GM23338 (cell line): Measurements from ENCODE around the gene RPTOR. TPM values are rescaled to one million over a fixed set of nuclear protein-coding genes. Genes with fewer than 3 reads are reported as not detected.

Source experiments
- ATAC-seq: fragments of 200-7000 bp; cut with Tn5 transposase; 3 replicates; pipeline ENCODE4 v1.9.1; 2020
- DNase-seq: peaks from one replicate; pipeline ENCODE4 v3.0.0-alpha.2; 2015; ENCODE audit warnings: low spot score
- H2AFZ ChIP-seq: fragments of 200-600 bp; sonication (generic); 2 replicates; pipeline ENCODE4 v1.8.0; 2016; ENCODE audit warnings: antibody characterized with exemption, mild to moderate bottlenecking, moderate library complexity
- H3F3A ChIP-seq: fragments of 200-600 bp; sonication (generic); replicated peaks from 2 replicates; pipeline ENCODE4 v1.8.0; 2017; ENCODE audit warnings: antibody characterized with exemption, mixed run types, low read depth
- H3K27ac ChIP-seq: fragments of 200-600 bp; sonication (generic); 2 replicates; pipeline ENCODE4 v1.6.1; 2016; ENCODE audit warnings: low read depth
- H3K27me3 ChIP-seq: fragments of 200-600 bp; sonication (generic); 2 replicates; pipeline ENCODE4 v1.8.0; 2016; ENCODE audit warnings: mild to moderate bottlenecking, mixed run types, moderate library complexity; ENCODE audit not compliant: insufficient read depth
- H3K36me3 ChIP-seq: fragments of 200-600 bp; sonication (generic); 2 replicates; pipeline ENCODE4 v1.8.0; 2016; ENCODE audit warnings: mild to moderate bottlenecking; ENCODE audit not compliant: insufficient read depth
- H3K4me1 ChIP-seq: fragments of 200-600 bp; sonication (generic); 2 replicates; pipeline ENCODE4 v1.8.0; 2016; ENCODE audit warnings: mild to moderate bottlenecking, moderate library complexity; ENCODE audit not compliant: insufficient read depth
- H3K4me2 ChIP-seq: fragments of 200-600 bp; sonication (generic); 2 replicates; pipeline ENCODE4 v1.7.1; 2017; ENCODE audit warnings: mixed run types
- H3K4me3 ChIP-seq: fragments of 200-600 bp; sonication (generic); 2 replicates; pipeline ENCODE4 v1.6.1; 2016; ENCODE audit warnings: mixed run types
- H3K79me2 ChIP-seq: fragments of 200-600 bp; sonication (generic); replicated peaks from 2 replicates; pipeline ENCODE4 v1.8.0; 2017; ENCODE audit warnings: mild to moderate bottlenecking; ENCODE audit not compliant: insufficient read depth
- H3K9me2 ChIP-seq: fragments of 200-600 bp; sonication (generic); 2 replicates; pipeline ENCODE4 v1.8.0; 2017; ENCODE audit not compliant: insufficient read depth
- H4K20me1 ChIP-seq: fragments of 200-600 bp; sonication (generic); replicated peaks from 2 replicates; pipeline ENCODE4 v1.8.0; 2017; ENCODE audit warnings: mild to moderate bottlenecking; ENCODE audit not compliant: insufficient read depth
- H3K27ac Mint-ChIP-seq: 2 replicates; pipeline ENCODE4 v1.8.0; 2020; ENCODE audit warnings: inconsistent platforms, mild to moderate bottlenecking, moderate library complexity, mixed read lengths
- H3K27me3 Mint-ChIP-seq: 3 replicates; pipeline ENCODE4 v1.8.0; 2022; ENCODE audit warnings: low read depth, mild to moderate bottlenecking, moderate library complexity, mixed read lengths, inconsistent platforms; ENCODE audit not compliant: insufficient read depth, poor library complexity
- H3K36me3 Mint-ChIP-seq: 3 replicates; pipeline ENCODE4 v1.8.0; 2021; ENCODE audit warnings: low read depth, mild to moderate bottlenecking, inconsistent platforms, moderate library complexity, mixed read lengths
- H3K4me1 Mint-ChIP-seq: 3 replicates; pipeline ENCODE4 v1.8.0; 2020; ENCODE audit warnings: mild to moderate bottlenecking, inconsistent platforms, mixed read lengths
- H3K4me3 Mint-ChIP-seq: 3 replicates; pipeline ENCODE4 v1.8.0; 2021; ENCODE audit warnings: moderate library complexity, mild to moderate bottlenecking, inconsistent platforms, mixed read lengths
- H3K9me3 Mint-ChIP-seq: 3 replicates; pipeline ENCODE4 v1.8.0; 2020; ENCODE audit warnings: moderate library complexity, mild to moderate bottlenecking, inconsistent platforms, mixed read lengths
- CREB1 ChIP-seq: fragments of 250-450 bp; sonication (Bioruptor Pico); IDR thresholded peaks from 2 replicates; pipeline ENCODE4 v1.5.0; 2020; ENCODE audit warnings: low read depth, mild to moderate bottlenecking, moderate library complexity
- EZH2 ChIP-seq: fragments of 200-600 bp; sonication (generic); IDR thresholded peaks from one replicate; pipeline ENCODE4 v1.8.0; 2017; ENCODE audit warnings: antibody characterized with exemption, mild to moderate bottlenecking, low read depth; ENCODE audit not compliant: unreplicated experiment
- JUNB ChIP-seq: IDR thresholded peaks from one replicate; pipeline ENCODE4 v1.6.1; 2016; ENCODE audit warnings: antibody characterized with exemption; ENCODE audit not compliant: unreplicated experiment
- NANOG ChIP-seq: IDR thresholded peaks from 2 replicates; pipeline ENCODE4 v1.6.1; 2016; ENCODE audit warnings: antibody characterized with exemption, borderline replicate concordance
- STAT1 ChIP-seq: IDR thresholded peaks from one replicate; pipeline ENCODE4 v1.6.1; 2016; ENCODE audit warnings: antibody characterized with exemption; ENCODE audit not compliant: unreplicated experiment
- ZNF331 ChIP-seq: fragments of 250-450 bp; sonication (Bioruptor Pico); IDR thresholded peaks from 2 replicates; pipeline ENCODE4 v1.5.0; 2020; ENCODE audit warnings: low read depth, mild to moderate bottlenecking, moderate library complexity
- polyA plus RNA-seq: library from polyadenylated mRNA; unstranded; fragments of >200 nt; fragmentation: Nextera tagmentation; extraction: Ambion mirVana; gene quantifications from 2 replicates; pipeline ENCODE4 v1.2.1, GENCODE V29; 2016
- total RNA-seq: library from RNA; depleted of rRNA; stranded (reverse); fragments of >200 nt; shearing (Covaris generic); gene quantifications from 2 replicates; pipeline ENCODE4 v1.2.3, GENCODE V29; 2014
- TF ChIP-seq, protein P1 (sequence below): fragments of 250-450 bp; sonication (Bioruptor Pico); IDR thresholded peaks from 2 replicates; pipeline ENCODE4 v1.5.0; 2020; ENCODE audit warnings: mild to moderate bottlenecking, moderate library complexity
- TF ChIP-seq, protein P2 (sequence below), 2 experiments: fragments of 200-600 bp in 1 of 2; sonication (generic) in 1 of 2; conservative IDR thresholded peaks; 2 replicates each; pipeline versions ENCODE4 v1.5.1 to v1.6.1; 2016 to 2017; ENCODE audit warnings: antibody characterized with exemption in 2 of 2, low read depth in 2 of 2, mild to moderate bottlenecking in 2 of 2, moderate library complexity in 1 of 2

The RPTOR gene
- total and polyA plus RNA-seq, 2 experiments from 2014 or later: 9.5 to 38.0 TPM

DNA sequence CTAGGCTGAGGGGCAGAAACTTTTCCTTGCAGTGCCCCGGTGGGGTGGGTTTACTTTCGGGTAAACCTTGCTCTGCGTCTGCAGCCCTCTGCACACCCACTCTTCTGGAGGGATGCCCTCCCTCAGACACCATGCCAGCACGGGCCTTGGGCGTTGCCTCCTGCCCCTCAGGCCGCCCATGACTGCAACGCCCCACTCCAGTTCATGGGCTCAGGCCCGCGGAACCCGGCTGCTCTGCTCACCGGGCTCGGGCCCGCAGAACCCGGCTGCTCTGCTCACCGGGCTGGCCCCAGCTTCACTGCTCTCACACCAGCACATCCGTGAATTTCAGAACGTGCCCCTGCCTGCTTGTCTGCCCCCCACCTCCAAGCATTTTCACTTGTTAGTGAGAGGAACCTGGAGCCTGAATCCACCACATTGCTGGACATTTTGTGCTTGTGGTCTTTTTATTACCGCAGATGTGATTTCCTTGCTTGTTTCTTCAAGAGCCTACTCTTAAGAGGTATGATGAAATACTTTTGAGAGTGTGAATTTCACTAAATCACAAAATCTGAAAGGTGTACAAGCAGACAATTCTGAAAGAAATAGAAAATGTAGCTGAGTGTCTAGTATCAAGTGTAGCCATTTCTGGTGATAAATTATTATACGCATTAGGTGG lies 130.9 kb downstream of the RPTOR start (continued):
- TF ChIP-seq, protein P1, sequence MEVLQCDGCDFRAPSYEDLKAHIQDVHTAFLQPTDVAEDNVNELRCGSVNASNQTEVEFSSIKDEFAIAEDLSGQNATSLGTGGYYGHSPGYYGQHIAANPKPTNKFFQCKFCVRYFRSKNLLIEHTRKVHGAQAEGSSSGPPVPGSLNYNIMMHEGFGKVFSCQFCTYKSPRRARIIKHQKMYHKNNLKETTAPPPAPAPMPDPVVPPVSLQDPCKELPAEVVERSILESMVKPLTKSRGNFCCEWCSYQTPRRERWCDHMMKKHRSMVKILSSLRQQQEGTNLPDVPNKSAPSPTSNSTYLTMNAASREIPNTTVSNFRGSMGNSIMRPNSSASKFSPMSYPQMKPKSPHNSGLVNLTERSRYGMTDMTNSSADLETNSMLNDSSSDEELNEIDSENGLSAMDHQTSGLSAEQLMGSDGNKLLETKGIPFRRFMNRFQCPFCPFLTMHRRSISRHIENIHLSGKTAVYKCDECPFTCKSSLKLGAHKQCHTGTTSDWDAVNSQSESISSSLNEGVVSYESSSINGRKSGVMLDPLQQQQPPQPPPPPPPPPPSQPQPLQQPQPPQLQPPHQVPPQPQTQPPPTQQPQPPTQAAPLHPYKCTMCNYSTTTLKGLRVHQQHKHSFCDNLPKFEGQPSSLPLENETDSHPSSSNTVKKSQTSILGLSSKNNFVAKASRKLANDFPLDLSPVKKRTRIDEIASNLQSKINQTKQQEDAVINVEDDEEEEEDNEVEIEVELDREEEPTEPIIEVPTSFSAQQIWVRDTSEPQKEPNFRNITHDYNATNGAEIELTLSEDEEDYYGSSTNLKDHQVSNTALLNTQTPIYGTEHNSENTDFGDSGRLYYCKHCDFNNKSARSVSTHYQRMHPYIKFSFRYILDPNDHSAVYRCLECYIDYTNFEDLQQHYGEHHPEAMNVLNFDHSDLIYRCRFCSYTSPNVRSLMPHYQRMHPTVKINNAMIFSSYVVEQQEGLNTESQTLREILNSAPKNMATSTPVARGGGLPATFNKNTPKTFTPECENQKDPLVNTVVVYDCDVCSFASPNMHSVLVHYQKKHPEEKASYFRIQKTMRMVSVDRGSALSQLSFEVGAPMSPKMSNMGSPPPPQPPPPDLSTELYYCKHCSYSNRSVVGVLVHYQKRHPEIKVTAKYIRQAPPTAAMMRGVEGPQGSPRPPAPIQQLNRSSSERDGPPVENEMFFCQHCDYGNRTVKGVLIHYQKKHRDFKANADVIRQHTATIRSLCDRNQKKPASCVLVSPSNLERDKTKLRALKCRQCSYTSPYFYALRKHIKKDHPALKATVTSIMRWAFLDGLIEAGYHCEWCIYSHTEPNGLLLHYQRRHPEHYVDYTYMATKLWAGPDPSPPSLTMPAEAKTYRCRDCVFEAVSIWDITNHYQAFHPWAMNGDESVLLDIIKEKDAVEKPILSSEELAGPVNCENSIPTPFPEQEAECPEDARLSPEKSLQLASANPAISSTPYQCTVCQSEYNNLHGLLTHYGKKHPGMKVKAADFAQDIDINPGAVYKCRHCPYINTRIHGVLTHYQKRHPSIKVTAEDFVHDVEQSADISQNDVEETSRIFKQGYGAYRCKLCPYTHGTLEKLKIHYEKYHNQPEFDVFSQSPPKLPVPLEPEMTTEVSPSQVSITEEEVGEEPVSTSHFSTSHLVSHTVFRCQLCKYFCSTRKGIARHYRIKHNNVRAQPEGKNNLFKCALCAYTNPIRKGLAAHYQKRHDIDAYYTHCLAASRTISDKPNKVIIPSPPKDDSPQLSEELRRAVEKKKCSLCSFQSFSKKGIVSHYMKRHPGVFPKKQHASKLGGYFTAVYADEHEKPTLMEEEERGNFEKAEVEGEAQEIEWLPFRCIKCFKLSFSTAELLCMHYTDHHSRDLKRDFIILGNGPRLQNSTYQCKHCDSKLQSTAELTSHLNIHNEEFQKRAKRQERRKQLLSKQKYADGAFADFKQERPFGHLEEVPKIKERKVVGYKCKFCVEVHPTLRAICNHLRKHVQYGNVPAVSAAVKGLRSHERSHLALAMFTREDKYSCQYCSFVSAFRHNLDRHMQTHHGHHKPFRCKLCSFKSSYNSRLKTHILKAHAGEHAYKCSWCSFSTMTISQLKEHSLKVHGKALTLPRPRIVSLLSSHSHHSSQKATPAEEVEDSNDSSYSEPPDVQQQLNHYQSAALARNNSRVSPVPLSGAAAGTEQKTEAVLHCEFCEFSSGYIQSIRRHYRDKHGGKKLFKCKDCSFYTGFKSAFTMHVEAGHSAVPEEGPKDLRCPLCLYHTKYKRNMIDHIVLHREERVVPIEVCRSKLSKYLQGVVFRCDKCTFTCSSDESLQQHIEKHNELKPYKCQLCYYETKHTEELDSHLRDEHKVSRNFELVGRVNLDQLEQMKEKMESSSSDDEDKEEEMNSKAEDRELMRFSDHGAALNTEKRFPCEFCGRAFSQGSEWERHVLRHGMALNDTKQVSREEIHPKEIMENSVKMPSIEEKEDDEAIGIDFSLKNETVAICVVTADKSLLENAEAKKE (CRISPR knock-in tag): no peak
- no peak for TF ChIP-seq NANOG

DNA sequence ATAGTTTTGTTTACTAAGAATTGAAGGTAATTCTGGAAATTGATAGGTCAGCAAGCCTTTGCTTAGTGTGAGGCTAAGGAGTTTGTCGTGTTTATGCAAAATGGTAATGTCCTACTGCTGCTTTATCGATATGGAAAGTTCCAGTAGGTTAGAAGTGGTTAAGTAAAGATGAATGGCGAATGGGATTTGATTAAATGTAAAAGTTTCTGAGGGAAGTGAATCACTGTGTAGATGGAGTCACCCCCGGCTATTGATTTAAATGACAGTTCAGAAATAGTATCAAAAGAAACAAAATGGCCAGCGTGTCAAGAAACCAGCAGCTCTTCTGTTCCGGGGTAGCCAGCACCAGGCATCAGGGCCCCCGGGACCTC lies 131.4 kb downstream of the RPTOR start:
- no peaks in the 10 kb centered on the region for H3F3A ChIP-seq
- H3K36me3 ChIP-seq: no peaks in the 10 kb centered on the region
- no peak overlapping the region for H3K4me3 ChIP-seq
- DNase-seq (no peak), ATAC-seq (no peak)
- no peak overlapping the region for H3K4me3 Mint-ChIP-seq
- no peak overlapping the region for H3K27ac ChIP-seq
- H3K9me3 Mint-ChIP-seq: no peaks in the 10 kb centered on the region
- H3K36me3 Mint-ChIP-seq: no peaks in the 10 kb centered on the region
- peaks cover 4% of the 10 kb centered on the region for H3K27me3 Mint-ChIP-seq
- no peak overlapping the region for H3K4me2 ChIP-seq
- peaks cover 5% of the 10 kb centered on the region; the same call in 1 of the 2 replicates for H4K20me1 ChIP-seq
- no peaks in the 10 kb centered on the region for H3K27me3 ChIP-seq
- H3K4me1 ChIP-seq: peaks cover 17% of the 10 kb centered on the region; the same call in 1 of the 2 replicates
- no peaks in the 10 kb centered on the region for H3K9me2 ChIP-seq
- H3K79me2 ChIP-seq: peaks cover 74% of the 10 kb centered on the region
- H3K27ac Mint-ChIP-seq: no peak overlapping the region
- no peak overlapping the region for H2AFZ ChIP-seq
- H3K4me1 Mint-ChIP-seq: peaks cover 35% of the 10 kb centered on the region
- TF ChIP-seq ZNF331 (CRISPR knock-in tag): no peak
- no peak for TF ChIP-seq JUNB
- TF ChIP-seq CREB1 (CRISPR knock-in tag): no peak
- TF ChIP-seq EZH2: no peak
- no peak for TF ChIP-seq STAT1
- TF ChIP-seq, protein P2, sequence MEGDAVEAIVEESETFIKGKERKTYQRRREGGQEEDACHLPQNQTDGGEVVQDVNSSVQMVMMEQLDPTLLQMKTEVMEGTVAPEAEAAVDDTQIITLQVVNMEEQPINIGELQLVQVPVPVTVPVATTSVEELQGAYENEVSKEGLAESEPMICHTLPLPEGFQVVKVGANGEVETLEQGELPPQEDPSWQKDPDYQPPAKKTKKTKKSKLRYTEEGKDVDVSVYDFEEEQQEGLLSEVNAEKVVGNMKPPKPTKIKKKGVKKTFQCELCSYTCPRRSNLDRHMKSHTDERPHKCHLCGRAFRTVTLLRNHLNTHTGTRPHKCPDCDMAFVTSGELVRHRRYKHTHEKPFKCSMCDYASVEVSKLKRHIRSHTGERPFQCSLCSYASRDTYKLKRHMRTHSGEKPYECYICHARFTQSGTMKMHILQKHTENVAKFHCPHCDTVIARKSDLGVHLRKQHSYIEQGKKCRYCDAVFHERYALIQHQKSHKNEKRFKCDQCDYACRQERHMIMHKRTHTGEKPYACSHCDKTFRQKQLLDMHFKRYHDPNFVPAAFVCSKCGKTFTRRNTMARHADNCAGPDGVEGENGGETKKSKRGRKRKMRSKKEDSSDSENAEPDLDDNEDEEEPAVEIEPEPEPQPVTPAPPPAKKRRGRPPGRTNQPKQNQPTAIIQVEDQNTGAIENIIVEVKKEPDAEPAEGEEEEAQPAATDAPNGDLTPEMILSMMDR (conservative IDR thresholded peaks at IDR 0.05; ENCODE audit: low read depth in 2 of 2): no peak
